Spleen (tissue), 7 donors: ENCODE results near the gene TUBA3D.

Experiments
- POLR2A ChIP-seq, 3 donors: fragments of 450-650 bp; IDR thresholded peaks; one replicate each; pipeline ENCODE4 v1.5.1; 2017; ENCODE audit warnings: antibody characterized with exemption in 3 of 3, mild to moderate bottlenecking in 1 of 3
- TF ChIP-seq, protein P1 (sequence below), 11 experiments: fragments of 200-600 bp in 7 of 11; fragments of 450-650 bp in 4 of 11; sonication (generic) in 4 of 11; IDR thresholded peaks in 8 of 11; conservative IDR thresholded peaks in 3 of 11; 1 replicate in 7 of 11; 2 replicates in 4 of 11; pipeline versions ENCODE4 v1.4.0 to v1.8.0; 2016 to 2021; ENCODE audit warnings: antibody characterized with exemption in 11 of 11, inconsistent platforms in 4 of 11, mild to moderate bottlenecking in 1 of 11
- donor health status: DM: no; HTN: no; CAD: no; lungs with moderate emphysema.
- donor health status: DM: no; HTN: no; CAD: no.
- donor health status: DM: no; HTN: no; CAD: no.

DNA sequence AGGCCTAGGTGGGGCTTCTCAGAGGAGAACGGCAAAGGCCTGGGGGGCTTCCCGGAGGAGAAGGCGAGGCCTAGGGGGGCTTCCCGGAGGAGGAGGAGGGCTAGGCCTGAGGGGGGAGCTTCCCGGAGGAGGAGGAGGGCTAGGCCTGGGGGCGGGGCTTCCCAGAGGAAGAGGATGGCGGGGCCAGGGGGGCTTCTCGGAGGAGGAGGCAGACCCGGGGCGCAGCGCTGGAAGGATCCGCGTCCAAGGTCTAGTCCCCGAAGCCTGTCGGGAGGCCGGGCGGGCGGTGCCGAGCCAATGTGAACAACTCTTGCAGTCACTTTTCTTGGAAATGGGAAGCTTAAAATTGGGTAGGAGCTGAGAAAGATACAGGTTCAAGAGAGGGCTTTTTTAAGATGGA, 30.0 kb upstream of the TUBA3D start:
- TF ChIP-seq, protein P1, sequence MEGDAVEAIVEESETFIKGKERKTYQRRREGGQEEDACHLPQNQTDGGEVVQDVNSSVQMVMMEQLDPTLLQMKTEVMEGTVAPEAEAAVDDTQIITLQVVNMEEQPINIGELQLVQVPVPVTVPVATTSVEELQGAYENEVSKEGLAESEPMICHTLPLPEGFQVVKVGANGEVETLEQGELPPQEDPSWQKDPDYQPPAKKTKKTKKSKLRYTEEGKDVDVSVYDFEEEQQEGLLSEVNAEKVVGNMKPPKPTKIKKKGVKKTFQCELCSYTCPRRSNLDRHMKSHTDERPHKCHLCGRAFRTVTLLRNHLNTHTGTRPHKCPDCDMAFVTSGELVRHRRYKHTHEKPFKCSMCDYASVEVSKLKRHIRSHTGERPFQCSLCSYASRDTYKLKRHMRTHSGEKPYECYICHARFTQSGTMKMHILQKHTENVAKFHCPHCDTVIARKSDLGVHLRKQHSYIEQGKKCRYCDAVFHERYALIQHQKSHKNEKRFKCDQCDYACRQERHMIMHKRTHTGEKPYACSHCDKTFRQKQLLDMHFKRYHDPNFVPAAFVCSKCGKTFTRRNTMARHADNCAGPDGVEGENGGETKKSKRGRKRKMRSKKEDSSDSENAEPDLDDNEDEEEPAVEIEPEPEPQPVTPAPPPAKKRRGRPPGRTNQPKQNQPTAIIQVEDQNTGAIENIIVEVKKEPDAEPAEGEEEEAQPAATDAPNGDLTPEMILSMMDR (IDR thresholded peaks at IDR 0.05 in 8 of 11, conservative IDR thresholded peaks at IDR 0.05 in 3 of 11) = no peak
- no peak for TF ChIP-seq POLR2A (IDR thresholded peaks at IDR 0.05)
